ENCODE measurements around the gene BCKDHA. TPM values are rescaled to one million over a fixed set of nuclear protein-coding genes. Genes with fewer than 3 reads are reported as not detected.

Gene BCKDHA
- total and polyA plus RNA-seq, 4 experiments from 2014 or later = 23.6 to 65.1 (median 43.4) TPM

GRCh38 chr19:41353466-41354342 is 43.9 kb upstream of the BCKDHA start, which contains the start of gene TGFB1:
Gene TGFB1 (minus strand): TSS chr19:41353922. CDS start chr19:41353044, 878 bp downstream.
- Histone ChIP-seq H3K27ac (ENCODE audit: low read depth, low read length) (peak within 1 kb of the TSS; percentile 91), H3K9me3 (ENCODE audit: control insufficient read depth in 1 of 2, low read length in 2 of 2) (no peaks in the 10 kb centered on the region), H3K36me3 (ENCODE audit: insufficient read depth, low read length) (no peaks in the 10 kb centered on the region), H3K4me1 (ENCODE audit: insufficient read depth, low read length) (peaks cover 68% of the 10 kb centered on the region), H3K4me3 (ENCODE audit: low read length in 2 of 2) (peak within 1 kb of the TSS; percentile 68 to 88), H3K27me3 (ENCODE audit: insufficient read depth, low read length) (no peaks in the 10 kb centered on the region)
- DNase-seq = peak; percentile 93 to 95 (median 94)
- Mint-ChIP-seq H3K9me3 (peaks cover 0 to 6% (median 0%) of the 10 kb centered on the region in 8 donors), H3K27ac (peak within 1 kb of the TSS; percentile 89 to 99 (median 98)), H3K27me3 (no peaks in the 10 kb centered on the region), H3K36me3 (peaks cover 5 to 41% of the 10 kb centered on the region in 2 donors), H3K4me3 (peak within 1 kb of the TSS; percentile 90 to 100 (median 99)), H3K4me1 (peaks cover 51 to 73% (median 61%) of the 10 kb centered on the region in 4 donors)
- ChIA-PET CTCF (ENCODE audit: partially characterized antibody) (interaction anchor here (1.6 to 3.1 kb wide), 9 partner anchors 7 to 57 kb away, joined by 4 to 48 read pairs (median 12); partner anchors contain the start of gene B9D2), POLR2A (ENCODE audit: partially characterized antibody) (interaction anchor here (0.7 to 13.8 kb wide), 18 partner anchors 9 to 576 kb away, joined by 3 to 273 read pairs (median 12); partner anchors contain the start of genes B9D2, CCDC97, DMAC2 and EXOSC5)
- intact Hi-C loops (cut with micrococcal nuclease) = loop anchor here (1.0 to 5.0 kb wide), 5 partner anchors 10 to 199 kb away; partner anchors contain the start of genes BCKDHA and EXOSC5

- Mint-ChIP-seq H3K36me3 (peaks cover 0 to 36% of the 10 kb centered on the region in 2 donors), H3K4me1 (peaks cover 44 to 69% (median 56%) of the 10 kb centered on the region in 4 donors), H3K27me3 (no peaks in the 10 kb centered on the region), H3K9me3 (peaks cover 0 to 6% (median 0%) of the 10 kb centered on the region in 8 donors), H3K4me3 (peak overlapping the region; percentile 68 to 90 (median 81)), H3K27ac (peak overlapping the region; percentile 89 to 99 (median 96))
- Histone ChIP-seq H3K9me3 (ENCODE audit: control insufficient read depth in 1 of 2, low read length in 2 of 2) (no peaks in the 10 kb centered on the region), H3K36me3 (ENCODE audit: insufficient read depth, low read length) (no peaks in the 10 kb centered on the region), H3K4me1 (ENCODE audit: insufficient read depth, low read length) (peaks cover 64% of the 10 kb centered on the region), H3K27me3 (ENCODE audit: insufficient read depth, low read length) (no peaks in the 10 kb centered on the region), H3K27ac (ENCODE audit: low read depth, low read length) (peak overlapping the region; percentile 91), H3K4me3 (ENCODE audit: low read length in 2 of 2) (no peak overlapping the region)
- intact Hi-C loops (cut with micrococcal nuclease) = loop anchor here (1.0 to 5.0 kb wide), 4 partner anchors 9 to 198 kb away; no protein-coding TSS in a partner anchor
- POLR2A ChIA-PET (ENCODE audit: partially characterized antibody) = interaction anchor here (0.9 to 13.8 kb wide), 6 partner anchors 8 to 90 kb away, joined by 3 to 273 read pairs (median 160); partner anchors contain the start of genes B9D2, CCDC97 and HNRNPUL1
- peak in 1 of 5 donors; percentile 51 for DNase-seq
- CTCF ChIA-PET (ENCODE audit: partially characterized antibody) = interaction anchor here (0.6 to 3.4 kb wide), 11 partner anchors 8 to 150 kb away, joined by 3 to 30 read pairs (median 5); partner anchors contain the start of gene B9D2
These were observed 43.2 kb upstream of the BCKDHA start for GRCh38 chr19:41354343-41354953.

- Histone ChIP-seq H3K27me3 (ENCODE audit: insufficient read depth, low read length) (no peaks in the 10 kb centered on the region), H3K4me1 (ENCODE audit: insufficient read depth, low read length) (peaks cover 58% of the 10 kb centered on the region), H3K36me3 (ENCODE audit: insufficient read depth, low read length) (no peaks in the 10 kb centered on the region), H3K4me3 (ENCODE audit: low read length in 2 of 2) (no peak overlapping the region), H3K27ac (ENCODE audit: low read depth, low read length) (peak overlapping the region; percentile 40), H3K9me3 (ENCODE audit: control insufficient read depth in 1 of 2, low read length in 2 of 2) (no peaks in the 10 kb centered on the region)
- Mint-ChIP-seq H3K27me3 (no peaks in the 10 kb centered on the region), H3K4me3 (peak overlapping the region in 7 of 8 donors; percentile 39 to 79 (median 64)), H3K4me1 (peaks cover 39 to 69% (median 53%) of the 10 kb centered on the region in 4 donors), H3K27ac (peak overlapping the region; percentile 68 to 94 (median 89)), H3K9me3 (peaks cover 0 to 6% (median 0%) of the 10 kb centered on the region in 8 donors), H3K36me3 (peaks cover 0 to 30% of the 10 kb centered on the region in 2 donors)
- CTCF ChIA-PET (ENCODE audit: partially characterized antibody) = interaction anchor here (0.6 to 3.4 kb wide), 11 partner anchors 9 to 151 kb away, joined by 3 to 30 read pairs (median 5); partner anchors contain the start of gene B9D2
- POLR2A ChIA-PET (ENCODE audit: partially characterized antibody) = interaction anchor here (0.9 to 13.8 kb wide), 6 partner anchors 8 to 91 kb away, joined by 3 to 273 read pairs (median 160); partner anchors contain the start of genes B9D2, CCDC97 and HNRNPUL1
- intact Hi-C loops (cut with micrococcal nuclease) = loop anchor here (2.0 kb wide), 1 partner anchor 86 kb away; no protein-coding TSS in a partner anchor
- no peak for DNase-seq
These were observed 42.6 kb upstream of the BCKDHA start for GRCh38 chr19:41355035-41355434.

GRCh38 chr19:41355802-41356201 is 41.8 kb upstream of the BCKDHA start:
- H3K36me3 Mint-ChIP-seq = peaks cover 0 to 28% of the 10 kb centered on the region in 2 donors
- H3K27me3 Mint-ChIP-seq = no peaks in the 10 kb centered on the region
- no peak overlapping the region for H3K4me3 ChIP-seq (ENCODE audit: low read length in 2 of 2)
- intact Hi-C loops (cut with micrococcal nuclease) = loop anchor here (2.0 kb wide), 1 partner anchor 85 kb away; no protein-coding TSS in a partner anchor
- peaks cover 0 to 6% (median 0%) of the 10 kb centered on the region in 8 donors for H3K9me3 Mint-ChIP-seq
- H3K27ac ChIP-seq (ENCODE audit: low read depth, low read length) = peak overlapping the region; percentile 40
- peaks cover 50% of the 10 kb centered on the region for H3K4me1 ChIP-seq (ENCODE audit: insufficient read depth, low read length)
- POLR2A ChIA-PET (ENCODE audit: partially characterized antibody) = interaction anchor here (0.9 to 13.8 kb wide), 6 partner anchors 8 to 193 kb away, joined by 3 to 273 read pairs (median 160); partner anchors contain the start of genes B9D2, CCDC97 and HNRNPUL1
- no peaks in the 10 kb centered on the region for H3K36me3 ChIP-seq (ENCODE audit: insufficient read depth, low read length)
- no peak for DNase-seq
- CTCF ChIA-PET (ENCODE audit: partially characterized antibody) = interaction anchor here (1.0 to 3.4 kb wide), 14 partner anchors 8 to 151 kb away, joined by 3 to 30 read pairs (median 4); partner anchors contain the start of gene B9D2
- H3K9me3 ChIP-seq (ENCODE audit: control insufficient read depth in 1 of 2, low read length in 2 of 2) = no peaks in the 10 kb centered on the region
- H3K27ac Mint-ChIP-seq = peak overlapping the region; percentile 68 to 95 (median 91)
- H3K27me3 ChIP-seq (ENCODE audit: insufficient read depth, low read length) = no peaks in the 10 kb centered on the region
- peaks cover 37 to 66% (median 50%) of the 10 kb centered on the region in 4 donors for H3K4me1 Mint-ChIP-seq
- peak overlapping the region in 7 of 8 donors; percentile 51 to 79 (median 64) for H3K4me3 Mint-ChIP-seq

GRCh38 chr19:41356984-41357739 is 40.5 kb upstream of the BCKDHA start:
- ChIA-PET CTCF (ENCODE audit: partially characterized antibody) (interaction anchor here (0.8 to 3.4 kb wide), 9 partner anchors 16 to 505 kb away, joined by 3 to 19 read pairs (median 4); no protein-coding TSS in a partner anchor), POLR2A (ENCODE audit: partially characterized antibody) (interaction anchor here (0.5 to 13.8 kb wide), 10 partner anchors 6 to 192 kb away, joined by 3 to 273 read pairs (median 4); partner anchors contain the start of genes B9D2, CCDC97 and HNRNPUL1)
- intact Hi-C loops (cut with micrococcal nuclease) = no loop called here
- Mint-ChIP-seq H3K27ac (peak overlapping the region; percentile 86 to 95 (median 93)), H3K4me3 (peak overlapping the region; percentile 20 to 87 (median 78)), H3K36me3 (peaks cover 0 to 18% of the 10 kb centered on the region in 2 donors), H3K27me3 (no peaks in the 10 kb centered on the region), H3K4me1 (peaks cover 35 to 66% (median 46%) of the 10 kb centered on the region in 4 donors), H3K9me3 (peaks cover 0 to 2% (median 0%) of the 10 kb centered on the region in 8 donors)
- Histone ChIP-seq H3K9me3 (ENCODE audit: control insufficient read depth in 1 of 2, low read length in 2 of 2) (no peaks in the 10 kb centered on the region), H3K27me3 (ENCODE audit: insufficient read depth, low read length) (no peaks in the 10 kb centered on the region), H3K4me1 (ENCODE audit: insufficient read depth, low read length) (peaks cover 50% of the 10 kb centered on the region), H3K4me3 (ENCODE audit: low read length in 2 of 2) (no peak overlapping the region), H3K27ac (ENCODE audit: low read depth, low read length) (peak overlapping the region; percentile 50), H3K36me3 (ENCODE audit: insufficient read depth, low read length) (no peaks in the 10 kb centered on the region)
- DNase-seq = peak in 2 of 5 donors; percentile 32 to 46

Measured in CD4-positive, alpha-beta memory T cell (primary cell).